Hypothalamus (tissue), 51 donors: ENCODE data around the gene ABLIM1.

Source experiments
- DNase-seq, 51 donors: peaks; one replicate each; lab custom pipeline; 2025; lab: John Stamatoyannopoulos, UW

The ABLIM1 gene

DNA sequence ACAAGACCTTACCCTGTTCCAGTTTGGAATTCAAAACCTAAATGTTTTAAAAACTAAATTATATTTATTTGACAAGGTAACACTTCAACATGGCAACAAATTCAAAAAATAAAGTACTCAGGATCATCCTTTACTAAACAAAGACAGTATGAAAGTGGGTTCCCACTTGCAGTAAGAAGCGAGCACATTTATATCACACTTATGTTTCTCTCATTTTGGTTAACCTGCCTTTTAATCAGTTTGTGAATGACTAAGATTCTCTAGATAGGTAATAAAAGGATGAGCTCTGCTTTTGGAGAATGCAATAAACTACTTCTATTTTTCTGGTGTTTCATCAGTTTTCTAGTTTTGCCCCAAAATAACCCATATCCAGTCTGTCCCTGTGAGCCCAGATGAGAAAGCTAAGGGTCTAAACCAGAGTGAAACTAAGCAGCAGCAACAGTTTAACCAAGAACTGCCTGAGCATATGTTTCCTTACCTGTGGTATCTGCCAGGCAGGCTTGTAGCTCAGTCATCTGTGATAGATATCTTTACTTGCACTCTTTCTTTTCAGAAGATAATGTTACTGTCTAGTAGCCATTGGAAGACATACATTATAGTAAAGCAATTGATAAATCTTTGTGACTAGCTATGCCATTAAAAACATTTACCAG, 64.1 kb downstream of the ABLIM1 start:
- DNase-seq, result no peak

DNA sequence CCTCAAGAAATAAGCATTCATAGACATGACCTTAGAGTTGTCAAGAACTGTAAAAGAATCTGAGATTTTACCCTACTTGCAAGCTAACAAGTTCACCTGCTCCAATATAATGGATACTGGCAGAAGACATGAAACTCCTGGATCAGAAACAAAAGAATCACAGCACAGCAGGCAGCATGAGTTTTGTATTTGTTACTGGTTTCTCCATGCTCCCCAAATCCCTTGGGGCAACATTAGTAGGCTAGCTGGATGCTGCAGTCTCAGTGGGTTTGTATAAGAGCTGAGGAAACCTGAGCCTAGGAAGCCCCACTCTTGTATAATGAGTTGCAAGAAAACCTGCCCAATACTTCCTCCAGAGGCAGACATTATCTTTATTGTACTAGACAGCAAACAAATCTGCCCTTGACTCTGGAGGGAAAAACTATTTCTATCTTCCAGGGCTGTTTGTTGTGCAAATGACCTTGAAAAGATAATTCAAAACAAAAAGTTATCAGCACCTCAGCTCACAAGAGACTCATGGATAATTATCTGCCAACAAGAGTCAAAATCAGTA, 64.8 kb downstream of the ABLIM1 start:
- DNase-seq, result no peak

DNA sequence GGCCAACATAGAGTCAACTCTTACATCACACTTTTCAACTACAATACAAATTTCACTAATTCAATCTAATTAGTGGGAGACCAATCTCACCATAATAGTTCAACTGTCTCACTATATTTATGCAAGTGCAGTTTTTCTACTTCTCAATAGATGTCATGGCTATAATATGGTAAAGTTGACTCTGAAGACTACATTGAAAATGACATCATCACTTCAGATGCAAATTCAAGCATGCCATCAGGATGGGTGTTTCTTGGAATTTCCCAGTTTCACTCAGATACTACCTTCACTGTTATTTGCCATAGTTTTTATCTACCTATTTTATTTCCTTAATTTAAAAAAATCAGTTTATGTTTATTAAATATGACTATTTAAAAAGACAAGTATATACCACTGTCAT, 67.1 kb downstream of the ABLIM1 start:
- no peak for DNase-seq

DNA sequence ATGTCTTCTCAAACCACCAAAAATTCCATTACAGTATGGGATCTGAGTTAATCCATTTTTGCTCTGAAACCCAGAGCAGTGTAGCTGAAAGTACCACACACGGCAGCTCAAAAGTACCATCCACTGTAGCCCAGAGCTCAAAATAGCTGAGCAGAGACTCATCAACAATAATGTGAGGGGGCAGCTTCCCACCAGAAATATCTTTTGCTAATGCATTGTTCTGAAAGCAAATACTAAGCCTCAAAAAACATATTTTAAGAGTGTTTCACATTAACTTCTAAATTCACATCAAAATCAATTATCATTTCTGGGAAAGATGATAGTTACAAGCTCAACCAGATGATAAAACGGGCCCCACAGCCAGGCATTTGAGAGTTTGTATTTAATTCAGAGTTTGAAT, 73.7 kb downstream of the ABLIM1 start:
- DNase-seq, result peak in 1 of 51 donors; percentile 27

DNA sequence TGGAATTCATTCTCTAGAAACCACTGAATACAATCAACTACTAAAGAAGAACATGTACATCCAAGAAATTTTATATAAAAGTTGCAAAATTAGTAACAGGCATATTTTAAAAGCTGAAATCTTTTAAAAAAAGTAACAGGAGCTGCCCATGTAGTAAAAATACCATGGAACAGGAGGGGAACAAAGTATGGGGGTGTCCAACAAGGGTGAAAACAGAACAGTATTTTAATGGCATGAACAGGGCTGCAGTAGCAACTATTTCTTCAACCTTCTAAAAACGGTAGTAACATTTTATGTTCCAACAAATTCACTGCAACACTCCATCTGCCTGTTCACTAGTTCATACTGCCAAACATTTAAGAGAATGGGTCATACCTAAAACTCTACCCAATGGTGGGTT, 77.0 kb downstream of the ABLIM1 start:
- no peak for DNase-seq

DNA sequence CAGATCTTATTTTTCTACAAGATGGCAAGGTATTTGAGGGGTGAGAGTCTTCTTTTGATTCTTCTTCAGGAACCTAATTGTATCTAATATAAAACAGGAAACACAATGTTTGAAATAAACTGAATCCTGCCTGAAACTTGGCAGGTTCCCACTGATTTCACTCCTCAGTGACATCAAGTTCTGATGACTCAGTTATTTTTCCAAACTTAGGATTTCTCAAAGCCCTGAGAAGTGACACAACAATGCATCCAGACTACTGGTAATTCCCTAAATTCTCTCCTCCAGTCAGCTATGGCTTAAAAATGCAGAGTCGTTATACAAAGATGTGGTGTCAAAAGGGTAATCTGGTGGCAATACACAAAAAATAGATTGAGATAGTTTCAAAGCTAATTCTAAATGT, 80.9 kb downstream of the ABLIM1 start:
- DNase-seq, result peak in 1 of 51 donors; percentile 22

DNA sequence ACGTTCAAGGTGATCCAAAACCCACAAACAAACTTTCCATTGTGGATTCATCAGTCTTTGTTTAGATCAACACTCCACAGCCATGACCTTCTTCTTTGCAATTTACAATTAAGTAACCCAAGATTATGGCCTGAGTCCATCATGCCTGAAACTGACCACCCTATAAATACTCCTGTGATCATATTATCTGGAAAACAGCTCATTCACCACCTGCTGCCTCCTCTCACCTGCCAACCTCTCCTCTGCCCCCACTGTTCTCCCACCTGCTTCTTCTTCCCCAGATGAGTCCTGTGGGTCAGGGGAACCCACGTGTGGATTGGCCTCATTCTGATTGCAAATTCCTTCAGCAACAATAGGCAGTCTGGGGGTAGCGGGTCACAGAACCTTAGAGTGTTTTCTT, 81.4 kb downstream of the ABLIM1 start:
- no peak for DNase-seq

DNA sequence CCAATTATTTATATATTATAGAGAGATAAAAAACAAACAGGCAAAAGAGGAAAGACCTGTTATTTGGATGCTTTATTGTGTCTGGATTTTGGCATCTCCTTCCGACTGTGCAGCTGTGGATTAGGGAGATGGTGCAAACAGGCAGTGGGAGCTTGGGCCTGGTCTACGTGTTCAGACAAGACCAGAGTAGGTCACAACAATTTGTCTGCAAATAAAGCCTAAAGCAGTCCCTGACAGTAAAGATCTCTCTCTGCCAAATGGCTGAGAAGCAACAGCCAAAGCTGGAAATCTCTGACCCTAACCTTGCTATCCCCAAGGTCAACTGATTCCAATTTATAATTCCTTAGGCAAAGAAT, 82.0 kb downstream of the ABLIM1 start:
- no peak for DNase-seq

DNA sequence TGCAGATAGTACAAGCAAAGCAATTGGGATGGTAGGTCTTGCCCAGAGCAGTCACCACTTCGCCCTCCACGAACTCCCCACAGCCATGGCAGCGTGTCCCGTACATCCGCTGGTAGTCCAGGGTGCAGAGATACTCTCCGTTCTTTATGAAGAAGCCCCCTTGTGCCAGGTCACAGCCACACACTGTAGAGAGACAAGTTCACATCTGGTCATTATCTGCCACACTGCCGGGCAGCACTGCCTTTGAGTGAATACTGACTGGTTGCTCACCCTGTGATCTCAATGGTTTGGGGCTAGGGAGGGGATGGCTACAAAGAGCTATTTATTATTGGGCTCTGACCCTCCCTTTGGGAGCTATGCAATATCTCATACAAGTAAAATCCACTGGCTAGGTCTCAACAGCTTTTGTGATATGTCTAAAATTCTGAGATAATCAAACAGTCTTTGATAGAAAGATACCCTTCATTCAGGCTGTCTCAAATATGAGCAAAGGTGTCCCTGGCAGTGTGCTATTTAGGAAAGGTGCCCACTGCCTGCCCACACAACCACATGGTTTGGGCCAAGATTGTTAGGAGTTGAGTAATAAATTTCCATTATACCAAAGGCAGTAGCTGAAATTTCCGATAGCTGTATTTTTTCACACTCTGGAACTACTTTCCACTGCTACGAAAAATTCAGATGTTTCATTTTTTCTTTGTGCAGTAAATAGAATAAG, 82.5 kb downstream of the ABLIM1 start:
- DNase-seq, result no peak

DNA sequence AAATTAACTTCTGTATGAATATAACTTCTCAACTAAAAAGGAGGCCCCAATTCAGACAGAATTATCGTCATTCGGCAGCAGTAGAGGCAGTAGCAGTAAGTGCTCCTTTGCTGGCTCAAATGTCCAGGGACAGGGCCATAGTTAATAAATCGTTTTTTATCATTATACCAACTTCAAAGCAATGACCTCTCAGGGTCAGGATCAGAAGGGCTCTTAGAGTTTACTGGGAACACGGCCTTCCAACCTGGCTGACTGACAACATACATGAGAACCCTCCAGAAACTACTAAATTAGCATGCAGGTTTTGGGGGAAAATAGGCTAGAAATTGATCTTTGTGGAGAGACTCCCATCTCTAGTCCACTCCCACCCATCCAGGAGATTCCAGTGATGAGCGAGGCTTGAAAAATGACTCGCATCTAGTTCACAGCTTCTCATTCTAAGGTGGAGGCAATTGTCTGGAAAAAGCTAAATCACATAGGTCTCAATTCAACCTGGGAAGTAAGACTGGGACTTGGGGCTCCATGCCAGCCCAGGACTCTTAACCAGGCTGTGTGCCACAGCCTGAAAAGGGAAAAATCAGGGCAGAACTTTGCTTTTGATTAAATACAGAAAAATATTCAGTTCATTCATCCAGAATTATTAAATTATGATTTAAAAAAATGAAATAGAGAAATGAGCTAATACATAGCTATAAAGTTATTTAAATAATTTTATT, 84.6 kb downstream of the ABLIM1 start:
- DNase-seq, result no peak

DNA sequence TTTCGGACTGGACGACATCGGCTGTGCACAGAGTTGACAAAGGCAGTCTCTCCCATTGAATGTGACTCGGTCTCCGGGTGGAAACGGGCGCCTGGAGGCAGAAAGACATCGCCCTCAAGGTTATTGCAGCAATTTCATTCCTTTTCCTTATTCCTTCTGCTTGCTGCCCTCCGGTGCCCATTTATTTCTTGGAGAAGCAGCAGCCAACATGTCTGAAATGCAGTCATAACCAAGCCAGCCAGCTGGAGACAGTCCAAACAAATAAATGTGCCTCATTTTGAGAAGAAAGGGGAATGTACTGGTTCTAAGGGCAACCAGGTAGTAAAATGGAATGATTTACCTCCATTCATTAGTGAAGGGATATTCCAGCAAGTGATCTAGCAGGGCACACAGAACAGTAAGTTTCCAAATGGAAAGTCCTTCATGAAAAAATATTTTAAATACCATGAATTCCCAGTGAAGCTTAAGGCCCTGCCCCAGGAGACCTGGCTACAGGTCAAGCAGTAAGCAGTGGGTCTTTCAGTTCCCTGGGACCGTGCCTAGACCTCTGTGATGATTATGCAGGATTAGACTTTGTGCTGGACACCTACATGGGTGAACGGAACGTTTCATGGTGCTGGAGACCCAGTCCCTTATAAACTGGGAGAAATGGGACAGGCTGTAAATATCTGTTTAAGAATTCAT, 86.6 kb downstream of the ABLIM1 start:
- peak in 7 of 51 donors; percentile 6 to 22 (median 9) for DNase-seq

DNA sequence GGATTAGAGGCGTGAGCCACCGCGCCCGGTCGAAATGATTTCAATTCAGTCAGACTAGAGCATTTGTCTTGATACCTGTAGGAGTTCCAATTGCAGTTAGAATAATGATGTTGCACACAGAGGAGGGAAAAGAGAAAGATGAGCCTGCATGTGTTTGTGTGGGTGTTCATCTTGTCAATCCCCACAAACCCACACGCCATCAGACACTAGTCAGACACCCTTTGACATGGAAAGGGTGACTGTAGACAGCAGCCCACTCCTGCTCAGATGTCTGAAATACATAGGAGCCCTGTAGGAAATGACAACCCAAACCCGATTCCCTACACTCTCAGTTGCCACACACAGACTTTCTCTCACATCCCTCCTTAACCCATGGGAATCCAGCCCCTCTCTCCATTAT, 92.0 kb downstream of the ABLIM1 start:
- no peak for DNase-seq

DNA sequence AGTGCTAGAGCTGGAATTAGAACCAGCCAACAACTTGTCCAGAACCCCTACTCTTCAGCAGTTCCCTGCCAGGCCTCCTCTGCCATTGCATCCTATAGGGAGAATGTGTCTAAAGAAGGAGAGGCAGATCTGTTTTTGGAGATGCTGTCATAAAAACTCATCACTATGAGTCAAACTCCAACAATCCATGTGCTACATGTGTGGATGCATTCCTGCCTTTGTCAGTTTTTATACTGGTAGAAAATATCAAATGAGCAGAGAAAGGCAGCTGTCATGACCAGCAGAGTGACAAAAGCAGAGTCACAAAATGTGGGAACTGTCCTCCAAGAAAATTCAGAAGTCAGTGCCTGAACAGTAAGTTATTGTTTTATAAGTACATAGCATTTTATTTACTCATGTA, 93.0 kb downstream of the ABLIM1 start:
- no peak for DNase-seq

DNA sequence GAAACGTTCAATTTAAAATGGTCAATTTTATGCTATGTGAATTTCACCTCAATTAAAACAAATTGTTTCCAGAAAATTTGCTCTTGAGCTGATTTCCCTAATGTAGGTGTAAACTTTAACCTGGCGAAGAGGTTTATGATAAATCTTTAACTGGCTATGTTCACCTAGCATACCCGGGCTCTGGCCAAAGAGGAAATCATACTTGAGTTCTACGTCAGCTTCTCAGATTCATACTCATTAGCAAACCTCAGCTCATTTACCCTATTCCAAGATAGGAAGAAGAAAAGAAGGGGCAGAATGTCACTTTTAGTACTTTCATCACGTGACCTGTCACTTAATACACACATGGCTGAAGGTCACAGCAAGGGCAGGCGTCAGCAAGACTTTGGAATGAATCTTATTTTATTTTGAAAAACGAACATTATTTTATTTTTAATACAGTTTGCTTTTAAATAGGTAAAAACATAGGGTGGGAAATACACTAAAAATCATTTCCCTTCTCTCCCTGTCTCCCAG, 97.0 kb downstream of the ABLIM1 start:
- DNase-seq, result no peak

DNA sequence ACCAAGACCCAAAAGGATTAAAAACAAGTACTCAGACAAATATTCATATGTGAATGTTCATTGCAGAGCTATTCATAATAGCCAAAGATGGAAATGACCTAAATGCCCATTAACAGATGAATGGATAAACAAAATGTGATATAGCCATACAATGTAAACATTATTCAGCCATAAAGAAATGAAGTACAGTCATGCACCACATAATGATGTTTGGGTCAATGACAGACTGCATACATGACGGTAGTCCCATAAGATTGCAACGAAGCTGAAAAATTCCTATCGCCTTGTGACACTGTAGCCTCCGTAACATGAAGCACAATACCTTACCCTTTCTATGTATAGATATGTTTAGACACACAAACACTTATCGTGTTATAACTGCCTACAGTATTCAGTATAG, 97.9 kb downstream of the ABLIM1 start:
- DNase-seq, result no peak

DNA sequence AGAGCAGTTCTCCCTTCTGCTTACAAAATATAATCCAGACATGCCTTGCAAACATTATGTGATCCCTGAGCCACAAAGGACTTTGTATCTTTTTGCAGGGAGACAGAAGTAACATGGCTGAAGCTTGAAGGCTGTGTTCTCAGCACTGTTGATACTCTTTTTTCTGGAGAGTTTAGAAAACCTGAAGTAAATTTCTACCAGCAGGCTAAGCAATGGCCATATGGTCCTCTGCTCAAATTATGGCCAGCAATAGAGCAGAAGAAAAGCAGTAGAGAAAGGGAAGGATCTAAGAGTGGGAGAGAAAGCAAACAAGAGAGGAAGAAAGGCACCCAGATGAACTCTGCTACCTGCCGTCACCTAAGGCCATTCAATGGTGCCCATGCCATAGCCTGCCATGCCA, 98.4 kb downstream of the ABLIM1 start:
- DNase-seq, result no peak

DNA sequence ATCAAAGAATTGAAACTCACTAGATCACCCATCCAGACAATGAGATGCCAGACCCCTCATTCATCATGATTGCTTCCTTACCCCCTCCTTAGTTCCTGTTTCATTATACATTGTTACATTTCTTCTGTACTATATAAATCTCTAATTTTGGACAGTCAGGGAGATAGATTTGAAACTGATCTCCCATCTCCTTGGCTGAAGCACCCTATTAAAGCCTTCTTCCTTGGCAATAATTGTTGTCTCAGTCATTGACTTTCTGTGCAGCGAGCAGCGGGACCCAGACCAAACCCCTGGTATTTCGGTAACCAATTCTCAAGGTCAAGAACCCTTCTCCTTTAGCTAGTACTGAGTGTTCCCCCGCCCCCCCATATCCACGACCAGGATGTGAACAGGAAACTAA, 100.2 kb downstream of the ABLIM1 start:
- no peak for DNase-seq

DNA sequence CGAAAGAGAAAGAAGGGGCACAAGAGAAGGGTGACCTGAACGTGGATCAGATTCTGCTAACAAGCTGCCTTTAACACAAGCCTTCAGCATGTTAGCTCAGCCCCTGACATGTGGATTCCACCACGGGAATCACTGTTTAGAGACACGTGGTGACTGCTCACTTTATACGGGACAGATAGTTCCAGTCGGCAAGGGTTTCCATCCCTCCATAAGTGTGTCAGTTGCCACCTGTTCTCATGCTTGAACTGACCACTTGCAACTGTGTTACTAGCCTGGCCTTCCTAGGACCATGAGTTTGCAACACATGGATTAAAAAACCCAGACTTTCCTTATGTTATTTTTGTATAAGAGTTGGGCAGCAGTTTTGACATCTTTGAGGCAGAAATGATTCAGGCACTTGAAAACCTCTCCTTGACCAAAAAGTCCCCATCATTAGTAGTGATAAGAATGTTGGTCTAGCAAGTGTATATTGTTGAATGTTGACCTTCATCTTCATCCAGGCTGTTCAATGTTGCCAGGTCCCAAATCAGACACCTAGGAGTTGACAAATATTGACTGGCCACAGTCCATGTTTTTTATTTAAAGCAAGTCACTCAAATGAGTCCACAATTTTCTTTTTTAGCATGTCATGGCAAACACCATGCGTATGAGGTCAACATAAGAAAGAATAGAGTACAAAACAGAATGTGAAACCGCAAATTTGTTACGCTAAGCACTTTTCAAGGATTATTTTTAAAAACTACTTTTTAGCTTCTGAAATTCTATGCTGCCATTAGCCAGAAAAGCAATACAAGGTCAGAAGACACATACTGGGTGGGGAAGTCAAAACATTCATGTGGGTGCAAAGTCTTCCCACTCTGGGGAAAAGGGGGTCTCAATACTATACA, 101.6 kb downstream of the ABLIM1 start:
- no peak for DNase-seq

DNA sequence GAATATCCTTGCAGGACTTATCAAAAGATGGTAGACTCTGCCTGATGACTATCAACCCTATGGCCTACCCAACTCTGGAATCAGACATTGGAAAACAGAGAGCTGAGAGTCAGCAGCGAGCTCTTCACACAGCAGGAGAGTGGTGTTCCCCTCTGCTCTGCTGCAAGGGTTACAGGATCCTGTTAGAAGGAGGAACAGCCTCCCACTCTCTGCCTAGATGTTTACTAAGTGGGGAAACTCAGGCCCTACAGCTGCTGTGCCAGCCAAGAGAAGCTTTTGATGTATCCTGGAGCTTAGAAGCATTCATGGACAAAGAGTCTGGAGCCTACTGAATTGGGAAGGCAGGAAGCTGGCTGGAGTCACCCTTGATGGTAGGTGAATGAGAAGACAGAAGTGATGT, 104.6 kb downstream of the ABLIM1 start:
- DNase-seq, result no peak

DNA sequence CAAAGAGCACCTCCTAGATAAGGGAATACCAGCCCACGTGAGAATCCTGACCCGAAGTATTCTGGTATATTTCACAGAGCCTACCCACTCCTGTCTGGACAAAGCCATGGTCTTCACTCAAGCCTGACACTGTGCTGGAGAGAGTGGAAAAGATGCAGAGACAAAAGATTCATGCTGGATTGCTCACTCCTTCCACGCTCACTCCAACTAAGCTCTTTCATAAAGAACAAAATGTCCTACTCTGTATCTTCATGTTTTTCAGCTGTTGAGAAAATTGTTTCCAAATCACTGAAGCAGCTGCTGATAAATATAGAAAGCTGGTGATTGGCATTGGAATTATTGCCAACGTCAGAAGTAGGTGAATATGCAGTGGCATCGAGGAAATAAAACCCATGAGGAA, 106.0 kb downstream of the ABLIM1 start:
- no peak for DNase-seq
